HepG2 (cell line): ENCODE data around the gene SMIM41. TPM values are rescaled to one million over a fixed set of nuclear protein-coding genes. Genes with fewer than 3 reads are reported as not detected.

Experiments used
- CENPX ChIP-seq: sonication (generic); formaldehyde crosslinking; IDR thresholded peaks from 2 replicates; pipeline ENCODE4 v1.9.0; 2021; ENCODE audit warnings: mild to moderate bottlenecking, missing genetic modification reagents, moderate library complexity
- CREB1 ChIP-seq, 2 experiments: fragments of 450-650 bp in 1 of 2; IDR thresholded peaks; 2 replicates each; pipeline ENCODE4 v1.6.1; 2016 to 2017; ENCODE audit warnings: control low read depth in 1 of 2, mild to moderate bottlenecking in 1 of 2, missing compliant biosample characterization in 1 of 2, missing genetic modification characterization in 1 of 2
- KAT8 ChIP-seq: IDR thresholded peaks from 2 replicates; pipeline ENCODE4 v1.6.1; 2016; ENCODE audit warnings: missing genetic modification reagents, missing compliant biosample characterization
- KLF13 ChIP-seq: sonication (generic); formaldehyde crosslinking; IDR thresholded peaks from 2 replicates; pipeline ENCODE4 v1.4.0; 2020; ENCODE audit warnings: mild to moderate bottlenecking, missing genetic modification reagents
- MAFF ChIP-seq: IDR thresholded peaks from 2 replicates; pipeline ENCODE4 v1.6.1; 2011; ENCODE audit warnings: low read depth, low read length, improper control_type of control experiment
- MTF1 ChIP-seq: sonication (generic); formaldehyde crosslinking; IDR thresholded peaks from 2 replicates; pipeline ENCODE4 v1.5.0; 2020; ENCODE audit warnings: missing genetic modification reagents
- NKX3-1 ChIP-seq: sonication (generic); formaldehyde crosslinking; IDR thresholded peaks from 2 replicates; pipeline ENCODE4 v1.5.0; 2020; ENCODE audit warnings: missing genetic modification reagents
- NR2F6 ChIP-seq, 2 experiments: IDR thresholded peaks; 2 replicates each; pipeline ENCODE4 v1.6.1; 2016; ENCODE audit warnings: antibody characterized with exemption in 1 of 2, mild to moderate bottlenecking in 1 of 2
- PHF20 ChIP-seq: sonication (generic); formaldehyde crosslinking; IDR thresholded peaks from 2 replicates; pipeline ENCODE4 v1.5.0; 2020; ENCODE audit warnings: mild to moderate bottlenecking, missing genetic modification reagents
- POLR2AphosphoS5 ChIP-seq: IDR thresholded peaks from 2 replicates; pipeline ENCODE4 v1.6.1; 2012; ENCODE audit warnings: low read depth, low read length
- RFX1 ChIP-seq: fragments of 450-650 bp; IDR thresholded peaks from 2 replicates; pipeline ENCODE4 v1.6.1; 2017
- SIN3A ChIP-seq: IDR thresholded peaks from 2 replicates; pipeline ENCODE4 v1.6.1; 2011; ENCODE audit warnings: low read depth, mild to moderate bottlenecking, control low read depth, low read length, borderline replicate concordance
- SIN3B ChIP-seq: fragments of 150-350 bp; IDR thresholded peaks from 2 replicates; pipeline ENCODE4 v1.6.1; 2014; ENCODE audit warnings: low read length
- SOX6 ChIP-seq, 2 experiments: fragments of 450-650 bp in 1 of 2; sonication (generic) in 1 of 2; formaldehyde crosslinking in 1 of 2; IDR thresholded peaks; 2 replicates each; pipeline versions ENCODE4 v1.4.0 to v1.6.1; 2017 to 2020; ENCODE audit warnings: antibody characterized with exemption in 1 of 2, mild to moderate bottlenecking in 1 of 2, missing genetic modification reagents in 1 of 2
- TMF1 ChIP-seq: sonication (generic); formaldehyde crosslinking; IDR thresholded peaks from 2 replicates; pipeline ENCODE4 v1.8.1; 2022; ENCODE audit warnings: low read depth, missing genetic modification reagents
- ZBTB37 ChIP-seq: sonication (generic); formaldehyde crosslinking; IDR thresholded peaks from 2 replicates; pipeline ENCODE4 v1.4.0; 2020; ENCODE audit warnings: mild to moderate bottlenecking, missing genetic modification reagents
- ZMYM2 ChIP-seq: sonication (generic); formaldehyde crosslinking; IDR thresholded peaks from 2 replicates; pipeline ENCODE4 v1.8.0; 2022; ENCODE audit warnings: mild to moderate bottlenecking, missing genetic modification reagents
- ZNF235 ChIP-seq: sonication (generic); formaldehyde crosslinking; IDR thresholded peaks from 2 replicates; pipeline ENCODE4 v1.8.1; 2023; ENCODE audit warnings: mild to moderate bottlenecking, missing genetic modification reagents, borderline replicate concordance
- ZNF546 ChIP-seq: sonication (generic); formaldehyde crosslinking; conservative IDR thresholded peaks from 2 replicates; pipeline ENCODE4 v1.8.1; 2023; ENCODE audit warnings: mild to moderate bottlenecking, missing genetic modification reagents
- ZNF619 ChIP-seq: sonication (generic); formaldehyde crosslinking; IDR thresholded peaks from 2 replicates; pipeline ENCODE4 v1.4.0; 2020; ENCODE audit warnings: mild to moderate bottlenecking, missing genetic modification reagents
- ZNF800 ChIP-seq: sonication (generic); formaldehyde crosslinking; IDR thresholded peaks from 2 replicates; pipeline ENCODE4 v1.4.0; 2020; ENCODE audit warnings: missing genetic modification reagents
- polyA plus RNA-seq, 8 experiments: library from polyadenylated mRNA; depleted of rRNA in 3 of 8; stranded (reverse) in 7 of 8; unstranded in 1 of 8; fragments of >200 nt; fragmentation: Illumina TruSeq in 4 of 8; extraction: Trizol in 4 of 8; gene quantifications; 2 replicates each; pipeline versions ENCODE4 v1.2.1 to v1.2.3, GENCODE V29; 2011 to 2016; ENCODE audit warnings: low read depth in 4 of 8, missing spikeins in 1 of 8, mixed read lengths in 1 of 8; ENCODE audit not compliant: insufficient read depth in 1 of 8
- total RNA-seq, 5 experiments: library from RNA; depleted of rRNA; stranded (reverse); fragments of >200 nt; fragmentation: Illumina TruSeq; extraction: Trizol; gene quantifications; 2 replicates each; pipeline ENCODE4 v1.2.3, GENCODE V29; 2016; ENCODE audit warnings: low read depth in 1 of 5
- TF ChIP-seq, protein P1 (sequence below): sonication (generic); formaldehyde crosslinking; IDR thresholded peaks from 2 replicates; pipeline ENCODE4 v1.5.0; 2020; ENCODE audit warnings: mild to moderate bottlenecking, missing genetic modification reagents
- TF ChIP-seq, protein P2 (sequence below): sonication (generic); formaldehyde crosslinking; IDR thresholded peaks from 2 replicates; pipeline ENCODE4 v1.4.0; 2020; ENCODE audit warnings: missing genetic modification reagents

Gene SMIM41
- total and polyA plus RNA-seq, 2 of the 13 experiments (the other 11 are each of a cell fraction or from before 2014, with no cell fraction given) = not detected

- TF ChIP-seq, protein P1, sequence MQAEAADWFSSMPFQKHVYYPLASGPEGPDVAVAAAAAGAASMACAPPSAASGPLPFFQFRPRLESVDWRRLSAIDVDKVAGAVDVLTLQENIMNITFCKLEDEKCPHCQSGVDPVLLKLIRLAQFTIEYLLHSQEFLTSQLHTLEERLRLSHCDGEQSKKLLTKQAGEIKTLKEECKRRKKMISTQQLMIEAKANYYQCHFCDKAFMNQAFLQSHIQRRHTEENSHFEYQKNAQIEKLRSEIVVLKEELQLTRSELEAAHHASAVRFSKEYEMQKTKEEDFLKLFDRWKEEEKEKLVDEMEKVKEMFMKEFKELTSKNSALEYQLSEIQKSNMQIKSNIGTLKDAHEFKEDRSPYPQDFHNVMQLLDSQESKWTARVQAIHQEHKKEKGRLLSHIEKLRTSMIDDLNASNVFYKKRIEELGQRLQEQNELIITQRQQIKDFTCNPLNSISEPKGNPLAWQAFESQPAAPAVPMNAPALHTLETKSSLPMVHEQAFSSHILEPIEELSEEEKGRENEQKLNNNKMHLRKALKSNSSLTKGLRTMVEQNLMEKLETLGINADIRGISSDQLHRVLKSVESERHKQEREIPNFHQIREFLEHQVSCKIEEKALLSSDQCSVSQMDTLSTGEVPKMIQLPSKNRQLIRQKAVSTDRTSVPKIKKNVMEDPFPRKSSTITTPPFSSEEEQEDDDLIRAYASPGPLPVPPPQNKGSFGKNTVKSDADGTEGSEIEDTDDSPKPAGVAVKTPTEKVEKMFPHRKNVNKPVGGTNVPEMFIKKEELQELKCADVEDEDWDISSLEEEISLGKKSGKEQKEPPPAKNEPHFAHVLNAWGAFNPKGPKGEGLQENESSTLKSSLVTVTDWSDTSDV (CRISPR knock-in tag) = no peak
- TF ChIP-seq ZNF619 (CRISPR knock-in tag) (no peak), NKX3-1 (no peak), ZNF546 (no peak), CENPX (no peak), ZBTB37 (CRISPR knock-in tag) (no peak), KAT8 (CRISPR knock-in tag) (peak; percentile 43), SIN3B (no peak), MTF1 (no peak), POLR2AphosphoS5 (peak; percentile 24; the same call in 1 of the 2 replicates), TMF1 (CRISPR knock-in tag) (no peak), MAFF (no peak), RFX1 (no peak), KLF13 (CRISPR knock-in tag) (no peak), SOX6 (IDR thresholded peaks at IDR 0.05) (no peak), SOX6 (CRISPR knock-in tag; IDR thresholded peaks at IDR 0.05) (0 out of 2 replicates have a peak, but pooled peaks have one; percentile 43), SIN3A (peak; percentile 38; the same call in 1 of the 2 replicates), CREB1 (IDR thresholded peaks at IDR 0.05) (peak; percentile 88), CREB1 (CRISPR knock-in tag; IDR thresholded peaks at IDR 0.05) (peak; percentile 72), ZNF800 (CRISPR knock-in tag) (peak; percentile 46; the same call in 1 of the 2 replicates), NR2F6 (IDR thresholded peaks at IDR 0.05) (no peak), NR2F6 (CRISPR knock-in tag; IDR thresholded peaks at IDR 0.05) (no peak), ZNF235 (CRISPR knock-in tag) (0 out of 2 replicates have a peak, but pooled peaks have one; percentile 9), ZMYM2 (no peak), PHF20 (CRISPR knock-in tag) (0 out of 2 replicates have a peak, but pooled peaks have one; percentile 36)
- TF ChIP-seq, protein P2, sequence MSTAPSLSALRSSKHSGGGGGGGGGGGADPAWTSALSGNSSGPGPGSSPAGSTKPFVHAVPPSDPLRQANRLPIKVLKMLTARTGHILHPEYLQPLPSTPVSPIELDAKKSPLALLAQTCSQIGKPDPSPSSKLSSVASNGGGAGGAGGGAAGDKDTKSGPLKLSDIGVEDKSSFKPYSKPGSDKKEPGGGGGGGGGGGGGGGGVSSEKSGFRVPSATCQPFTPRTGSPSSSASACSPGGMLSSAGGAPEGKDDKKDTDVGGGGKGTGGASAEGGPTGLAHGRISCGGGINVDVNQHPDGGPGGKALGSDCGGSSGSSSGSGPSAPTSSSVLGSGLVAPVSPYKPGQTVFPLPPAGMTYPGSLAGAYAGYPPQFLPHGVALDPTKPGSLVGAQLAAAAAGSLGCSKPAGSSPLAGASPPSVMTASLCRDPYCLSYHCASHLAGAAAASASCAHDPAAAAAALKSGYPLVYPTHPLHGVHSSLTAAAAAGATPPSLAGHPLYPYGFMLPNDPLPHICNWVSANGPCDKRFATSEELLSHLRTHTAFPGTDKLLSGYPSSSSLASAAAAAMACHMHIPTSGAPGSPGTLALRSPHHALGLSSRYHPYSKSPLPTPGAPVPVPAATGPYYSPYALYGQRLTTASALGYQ (CRISPR knock-in tag) = no peak
These were observed 46.6 kb upstream of the SMIM41 start (continued) for GRCh38 chr12:52032804-52033445.
